OCI-LY1 (cell line): ENCODE results near the gene CCDC172.

Experiments
- H2AFZ ChIP-seq: fragments of 200-600 bp; sonication (generic), shearing (Covaris generic); 2 replicates; pipeline ENCODE4 v1.6.0; 2014; ENCODE audit warnings: antibody characterized with exemption, mild to moderate bottlenecking, low read length
- H3F3A ChIP-seq: fragments of 200-600 bp; sonication (generic), shearing (Covaris generic); 2 replicates; pipeline ENCODE4 v1.6.0; 2014; ENCODE audit warnings: mild to moderate bottlenecking, antibody characterized with exemption, low read length, moderate library complexity; ENCODE audit not compliant: insufficient read depth
- H3K27ac ChIP-seq: fragments of 200-600 bp; sonication (generic); 2 replicates; pipeline ENCODE4 v1.5.1; 2014; ENCODE audit warnings: low read length, mixed run types, mild to moderate bottlenecking, low read depth; ENCODE audit not compliant: poor library complexity, severe bottlenecking
- H3K27me3 ChIP-seq: fragments of 200-600 bp; sonication (generic); 2 replicates; pipeline ENCODE4 v1.6.0; 2014; ENCODE audit warnings: antibody characterized with exemption, mild to moderate bottlenecking, low read length, moderate library complexity; ENCODE audit not compliant: insufficient read depth
- H3K36me3 ChIP-seq: fragments of 200-600 bp; sonication (generic); 2 replicates; pipeline ENCODE4 v1.6.1; 2014; ENCODE audit warnings: mild to moderate bottlenecking, antibody characterized with exemption, low read length, moderate library complexity, mixed read lengths; ENCODE audit not compliant: insufficient read depth
- H3K4me1 ChIP-seq: fragments of 200-600 bp; sonication (generic); 2 replicates; pipeline ENCODE4 v1.5.1; 2014; ENCODE audit warnings: mild to moderate bottlenecking, low read length, moderate library complexity; ENCODE audit not compliant: insufficient read depth, severe bottlenecking
- H3K4me2 ChIP-seq: fragments of 200-600 bp; sonication (generic), shearing (Covaris generic); 2 replicates; pipeline ENCODE4 v1.6.1; 2014; ENCODE audit warnings: low read length
- H3K4me3 ChIP-seq: fragments of 200-600 bp; sonication (generic); 2 replicates; pipeline ENCODE4 v1.5.1; 2014; ENCODE audit warnings: low read length, low read depth, mild to moderate bottlenecking, mixed read lengths; ENCODE audit not compliant: poor library complexity, severe bottlenecking
- H3K79me2 ChIP-seq: fragments of 200-600 bp; shearing (Covaris generic); 2 replicates; pipeline ENCODE4 v1.6.1; 2016; ENCODE audit warnings: mixed run types, low read length, mixed read lengths; ENCODE audit not compliant: insufficient read depth
- H3K9ac ChIP-seq: fragments of 200-600 bp; sonication (generic), shearing (Covaris generic); 2 replicates; pipeline ENCODE4 v1.6.1; 2014; ENCODE audit warnings: mild to moderate bottlenecking, low read length, mixed read lengths
- H3K9me2 ChIP-seq: fragments of 200-600 bp; sonication (generic), shearing (Covaris generic); 2 replicates; pipeline ENCODE4 v1.6.1; 2014; ENCODE audit warnings: low read depth, mild to moderate bottlenecking, low read length, mixed read lengths
- H3K9me3 ChIP-seq: fragments of 200-600 bp; shearing (Covaris generic); 2 replicates; pipeline ENCODE4 v1.6.1; 2014; ENCODE audit warnings: low read length, mixed read lengths
- H4K20me1 ChIP-seq: fragments of 200-600 bp; sonication (generic), shearing (Covaris generic); 2 replicates; pipeline ENCODE4 v1.6.0; 2016; ENCODE audit warnings: mild to moderate bottlenecking, low read length; ENCODE audit not compliant: insufficient read depth
- EZH2 ChIP-seq: fragments of 200-600 bp; sonication (generic), shearing (Covaris generic); IDR thresholded peaks from 2 replicates; pipeline ENCODE4 v1.8.0; 2017; ENCODE audit warnings: borderline replicate concordance, mixed run types, mild to moderate bottlenecking, antibody characterized with exemption, low read length, moderate library complexity, mixed read lengths
- TF ChIP-seq, protein P1 (sequence below): fragments of 200-600 bp; sonication (generic), shearing (Covaris generic); IDR thresholded peaks from 2 replicates; pipeline ENCODE4 v1.5.1; 2017; ENCODE audit warnings: mild to moderate bottlenecking, antibody characterized with exemption, low read length, moderate library complexity, mixed read lengths

Gene CCDC172, protein sequence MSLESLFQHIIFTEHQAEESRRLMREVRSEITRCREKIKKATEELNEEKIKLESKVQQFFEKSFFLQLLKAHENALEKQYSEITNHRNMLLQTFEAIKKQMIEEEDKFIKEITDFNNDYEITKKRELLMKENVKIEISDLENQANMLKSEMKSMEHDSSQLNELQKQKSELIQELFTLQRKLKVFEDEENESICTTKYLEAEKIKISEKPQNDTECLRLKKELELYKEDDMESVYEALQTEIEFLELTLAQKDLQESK

DNA sequence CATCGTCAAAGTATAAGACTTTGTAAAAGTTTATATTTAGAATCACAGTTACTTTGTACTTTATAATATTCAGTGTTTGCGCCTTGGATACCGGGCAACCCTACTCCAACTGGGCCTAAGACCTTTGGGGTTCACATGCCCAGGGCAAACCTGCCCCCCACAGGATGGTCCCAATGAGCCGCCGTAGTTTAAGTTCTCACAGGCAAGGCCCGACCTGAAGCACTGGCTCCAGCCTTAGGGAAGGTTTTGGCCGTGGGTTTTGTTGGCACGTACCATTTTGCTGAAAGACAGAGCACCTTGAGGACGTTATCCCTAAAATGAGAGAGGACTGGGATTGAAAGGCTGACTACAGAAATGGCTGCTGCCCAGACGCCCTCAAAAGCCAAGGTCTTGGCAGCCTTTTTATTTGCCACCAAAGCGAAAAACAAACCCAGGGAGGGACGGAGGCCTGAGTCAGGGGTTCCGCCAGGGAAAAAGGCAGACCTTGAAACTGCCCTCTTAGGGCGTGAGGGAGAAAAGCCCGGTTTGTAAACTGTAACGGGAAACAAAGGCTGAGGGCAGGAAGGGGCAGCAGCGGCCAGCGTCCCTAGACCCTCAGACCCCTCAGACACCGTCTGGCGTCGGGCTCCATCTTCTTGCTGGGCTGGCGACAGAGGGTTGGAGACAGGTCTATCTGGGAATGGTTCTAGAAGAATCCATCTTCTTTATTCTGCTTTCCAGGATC is at the start of gene CCDC172:
Gene CCDC172, plus strand, starts transcription at position 222 of the 724 bp plus-strand sequence. CDS start 564 bp downstream, outside the sequence.
- Histone ChIP-seq H3F3A (no peaks in the 10 kb centered on the region), H3K4me1 (no peaks in the 10 kb centered on the region), H3K9ac (no peak within 1 kb of the TSS), H3K27ac (no peak within 1 kb of the TSS), H3K9me2 (no peaks in the 10 kb centered on the region), H3K4me2 (no peak within 1 kb of the TSS), H3K9me3 (no peaks in the 10 kb centered on the region), H3K79me2 (no peaks in the 10 kb centered on the region), H3K27me3 (no peaks in the 10 kb centered on the region), H4K20me1 (no peaks in the 10 kb centered on the region), H2AFZ (no peak within 1 kb of the TSS), H3K36me3 (no peaks in the 10 kb centered on the region), H3K4me3 (no peak within 1 kb of the TSS)
- TF ChIP-seq, protein P1, sequence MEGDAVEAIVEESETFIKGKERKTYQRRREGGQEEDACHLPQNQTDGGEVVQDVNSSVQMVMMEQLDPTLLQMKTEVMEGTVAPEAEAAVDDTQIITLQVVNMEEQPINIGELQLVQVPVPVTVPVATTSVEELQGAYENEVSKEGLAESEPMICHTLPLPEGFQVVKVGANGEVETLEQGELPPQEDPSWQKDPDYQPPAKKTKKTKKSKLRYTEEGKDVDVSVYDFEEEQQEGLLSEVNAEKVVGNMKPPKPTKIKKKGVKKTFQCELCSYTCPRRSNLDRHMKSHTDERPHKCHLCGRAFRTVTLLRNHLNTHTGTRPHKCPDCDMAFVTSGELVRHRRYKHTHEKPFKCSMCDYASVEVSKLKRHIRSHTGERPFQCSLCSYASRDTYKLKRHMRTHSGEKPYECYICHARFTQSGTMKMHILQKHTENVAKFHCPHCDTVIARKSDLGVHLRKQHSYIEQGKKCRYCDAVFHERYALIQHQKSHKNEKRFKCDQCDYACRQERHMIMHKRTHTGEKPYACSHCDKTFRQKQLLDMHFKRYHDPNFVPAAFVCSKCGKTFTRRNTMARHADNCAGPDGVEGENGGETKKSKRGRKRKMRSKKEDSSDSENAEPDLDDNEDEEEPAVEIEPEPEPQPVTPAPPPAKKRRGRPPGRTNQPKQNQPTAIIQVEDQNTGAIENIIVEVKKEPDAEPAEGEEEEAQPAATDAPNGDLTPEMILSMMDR = no peak
- TF ChIP-seq EZH2 = no peak

DNA sequence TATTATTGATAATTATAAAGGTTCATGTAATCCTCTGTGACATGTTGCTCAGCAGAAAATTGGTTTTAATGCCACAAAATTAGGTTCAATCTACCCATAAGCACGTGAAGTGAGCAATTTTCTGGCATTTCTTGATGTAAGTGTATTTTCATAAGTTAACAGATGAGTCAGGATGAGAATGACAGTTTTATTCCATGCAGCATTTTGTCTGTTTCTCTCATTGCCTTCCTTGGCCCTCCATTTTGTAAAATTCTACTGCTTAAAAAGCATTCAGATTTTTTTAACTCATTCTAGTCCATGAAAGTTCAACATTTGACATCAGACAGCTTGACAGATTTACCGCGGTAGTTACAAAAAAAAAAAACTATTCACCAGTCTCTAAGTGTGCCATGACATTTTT is 47.3 kb upstream of the CCDC172 start:
- Histone ChIP-seq H3K4me3 (no peak overlapping the region), H3K27ac (no peak overlapping the region), H3K4me1 (no peaks in the 10 kb centered on the region), H3K79me2 (no peaks in the 10 kb centered on the region), H3K9me3 (no peaks in the 10 kb centered on the region), H3F3A (no peaks in the 10 kb centered on the region), H3K9me2 (no peaks in the 10 kb centered on the region), H3K4me2 (no peak overlapping the region), H4K20me1 (no peaks in the 10 kb centered on the region), H3K27me3 (no peaks in the 10 kb centered on the region), H2AFZ (no peak overlapping the region), H3K36me3 (no peaks in the 10 kb centered on the region), H3K9ac (no peak overlapping the region)
- TF ChIP-seq EZH2 = no peak
- TF ChIP-seq, protein P1 = no peak

DNA sequence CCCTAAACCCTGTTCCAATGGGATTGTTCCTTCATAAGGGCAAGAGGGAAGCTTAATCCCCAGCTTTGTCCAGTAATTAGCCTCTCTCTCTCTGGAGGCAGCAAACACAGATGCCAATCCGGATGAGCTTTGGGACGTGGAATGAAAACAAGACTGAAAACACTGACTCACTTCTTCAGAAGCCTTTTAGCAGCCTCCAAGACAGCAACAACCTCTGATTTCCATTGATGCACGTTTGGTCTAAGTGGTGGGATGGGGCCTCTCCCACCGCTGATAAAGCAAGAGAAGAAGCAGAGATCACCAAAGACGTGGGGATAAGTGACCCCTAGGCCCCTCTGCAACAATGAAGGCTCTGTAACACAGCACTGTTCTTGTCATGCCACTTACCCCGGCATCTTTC is 45.4 kb upstream of the CCDC172 start:
- TF ChIP-seq EZH2 = no peak
- TF ChIP-seq, protein P1 = no peak
- Histone ChIP-seq H3K27me3 (no peaks in the 10 kb centered on the region), H2AFZ (no peak overlapping the region), H3K4me2 (no peak overlapping the region), H4K20me1 (no peaks in the 10 kb centered on the region), H3F3A (no peaks in the 10 kb centered on the region), H3K9ac (no peak overlapping the region), H3K9me3 (no peaks in the 10 kb centered on the region), H3K79me2 (no peaks in the 10 kb centered on the region), H3K9me2 (no peaks in the 10 kb centered on the region), H3K36me3 (no peaks in the 10 kb centered on the region), H3K4me3 (no peak overlapping the region), H3K4me1 (no peaks in the 10 kb centered on the region), H3K27ac (no peak overlapping the region)
